IMR-90 (cell line): ENCODE results near the gene ACADS. TPM values are rescaled to one million over a fixed set of nuclear protein-coding genes. Genes with fewer than 3 reads are reported as not detected.

Experiments used
- ATAC-seq: fragments of 200-7000 bp; cut with Tn5 transposase; 2 replicates; pipeline ENCODE4 v1.9.1; 2020; ENCODE audit warnings: low read depth, mild to moderate bottlenecking, moderate library complexity
- BruUV-seq: library from RNA; stranded (reverse); fragments of 400-500 nt; replicated peaks from 2 replicates; lab custom pipeline; 2021; lab: Mats Ljungman, UMichigan
- CTCF ChIA-PET: fragments of 300-600 bp; formaldehyde crosslinking; extraction: SDS; loops from one replicate; lab custom pipeline; 2021; ENCODE audit warnings: antibody characterized with exemption; lab: Yijun Ruan, JAX
- POLR2A ChIA-PET: fragments of 300-600 bp; sonication (Branson Sonifier 250); formaldehyde crosslinking; loops from one replicate; lab custom pipeline; 2022; ENCODE audit warnings: antibody characterized with exemption; ENCODE audit not compliant: unreplicated experiment; lab: Charles Lee
- DNase-seq: peaks from one replicate; pipeline ENCODE4 v3.0.0; 2013
- H2AFZ ChIP-seq: replicated peaks from 2 replicates; pipeline ENCODE3; 2013; ENCODE audit warnings: low read length, mild to moderate bottlenecking; ENCODE audit not compliant: poor library complexity
- H2AK5ac ChIP-seq: 2 replicates; pipeline ENCODE4 v1.6.1; 2013; ENCODE audit warnings: low read depth, low read length, inconsistent platforms
- H2AK9ac ChIP-seq: replicated peaks from 2 replicates; pipeline ENCODE3; 2013; ENCODE audit warnings: mild to moderate bottlenecking, low read depth, low read length, moderate library complexity; ENCODE audit not compliant: poor library complexity
- H2BK120ac ChIP-seq: 2 replicates; pipeline ENCODE4 v1.6.1; 2013; ENCODE audit warnings: low read depth, low read length, inconsistent platforms
- H2BK15ac ChIP-seq: 3 replicates; pipeline ENCODE4 v1.6.1; 2013; ENCODE audit warnings: low read depth, low read length, inconsistent platforms
- H2BK20ac ChIP-seq: 2 replicates; pipeline ENCODE4 v1.6.1; 2013; ENCODE audit warnings: low read depth, mild to moderate bottlenecking, inconsistent platforms, low read length, moderate library complexity
- H2BK5ac ChIP-seq: 2 replicates; pipeline ENCODE4 v1.6.1; 2013; ENCODE audit warnings: mild to moderate bottlenecking, low read depth, low read length, inconsistent platforms; ENCODE audit not compliant: poor library complexity, severe bottlenecking
- H3K14ac ChIP-seq: replicated peaks from 2 replicates; pipeline ENCODE4 v1.6.1; 2013; ENCODE audit warnings: low read depth, low read length, inconsistent platforms
- H3K18ac ChIP-seq: 2 replicates; pipeline ENCODE4 v1.6.1; 2013; ENCODE audit warnings: low read depth, low read length, control low read depth
- H3K23ac ChIP-seq: 2 replicates; pipeline ENCODE4 v1.6.1; 2013; ENCODE audit warnings: low read depth, low read length, inconsistent platforms
- H3K27ac ChIP-seq: 2 replicates; pipeline ENCODE4 v1.5.1; 2013; ENCODE audit warnings: mild to moderate bottlenecking, control low read depth, low read length; ENCODE audit not compliant: insufficient read depth
- H3K27me3 ChIP-seq: 2 replicates; pipeline ENCODE4 v1.6.1; 2013; ENCODE audit warnings: low read length; ENCODE audit not compliant: control insufficient read depth, insufficient read depth
- H3K36me3 ChIP-seq: 2 replicates; pipeline ENCODE4 v1.6.1; 2013; ENCODE audit warnings: low read length, mixed read lengths; ENCODE audit not compliant: control insufficient read depth, insufficient read depth
- H3K4ac ChIP-seq: 2 replicates; pipeline ENCODE4 v1.6.1; 2013; ENCODE audit warnings: low read depth, low read length, inconsistent platforms
- H3K4me1 ChIP-seq: 2 replicates; pipeline ENCODE4 v1.6.1; 2013; ENCODE audit warnings: low read length, mixed read lengths; ENCODE audit not compliant: control insufficient read depth, insufficient read depth
- H3K4me2 ChIP-seq: 2 replicates; pipeline ENCODE4 v1.6.1; 2013; ENCODE audit warnings: low read depth, mild to moderate bottlenecking, control low read depth, low read length, moderate library complexity
- H3K4me3 ChIP-seq: 2 replicates; pipeline ENCODE4 v1.5.1; 2013; ENCODE audit warnings: low read depth, mild to moderate bottlenecking, control low read depth, low read length, moderate library complexity; ENCODE audit not compliant: insufficient read depth
- H3K56ac ChIP-seq: 2 replicates; pipeline ENCODE4 v1.6.1; 2013; ENCODE audit warnings: low read length, inconsistent platforms; ENCODE audit not compliant: insufficient read depth; ENCODE audit errors: extremely low read depth
- H3K79me1 ChIP-seq, 2 experiments: 2 replicates each; pipeline ENCODE4 v1.6.1; 2013; ENCODE audit warnings: low read length in 2 of 2, inconsistent platforms in 1 of 2, low read depth in 1 of 2
- H3K9ac ChIP-seq: 2 replicates; pipeline ENCODE4 v1.6.1; 2013; ENCODE audit warnings: low read depth, low read length, control low read depth
- H3K9me1 ChIP-seq: 2 replicates; pipeline ENCODE4 v1.6.1; 2013; ENCODE audit warnings: low read length, inconsistent platforms; ENCODE audit not compliant: insufficient read depth
- H3K9me3 ChIP-seq: 2 replicates; pipeline ENCODE4 v1.6.1; 2013; ENCODE audit warnings: low read length; ENCODE audit not compliant: control insufficient read depth, insufficient read depth
- H4K20me1 ChIP-seq: 2 replicates; pipeline ENCODE4 v1.6.1; 2013; ENCODE audit warnings: low read length, inconsistent platforms; ENCODE audit not compliant: insufficient read depth
- H4K5ac ChIP-seq: 2 replicates; pipeline ENCODE4 v1.6.1; 2013; ENCODE audit warnings: mild to moderate bottlenecking, low read depth, low read length, control low read depth
- H4K8ac ChIP-seq, 2 experiments: 2 replicates each; pipeline ENCODE4 v1.6.1; 2013; ENCODE audit warnings: low read depth in 2 of 2, low read length in 2 of 2, control low read depth in 1 of 2, inconsistent platforms in 1 of 2
- H4K91ac ChIP-seq: 2 replicates; pipeline ENCODE4 v1.6.1; 2013; ENCODE audit warnings: low read depth, low read length, inconsistent platforms; ENCODE audit not compliant: insufficient read depth
- CEBPB ChIP-seq: IDR thresholded peaks from 2 replicates; pipeline ENCODE4 v1.6.1; 2012; ENCODE audit warnings: low read depth, low read length, improper control_type of control experiment
- CHD1 ChIP-seq: IDR thresholded peaks from 2 replicates; pipeline ENCODE4 v1.6.1; 2012; ENCODE audit warnings: low read depth, low read length, improper control_type of control experiment
- MAFK ChIP-seq: IDR thresholded peaks from 2 replicates; pipeline ENCODE4 v1.6.1; 2012; ENCODE audit warnings: low read depth, low read length, improper control_type of control experiment
- MAZ ChIP-seq: IDR thresholded peaks from 2 replicates; pipeline ENCODE4 v1.6.1; 2012; ENCODE audit warnings: low read depth, mild to moderate bottlenecking, low read length, improper control_type of control experiment, moderate library complexity, borderline replicate concordance
- MXI1 ChIP-seq: IDR thresholded peaks from 2 replicates; pipeline ENCODE4 v1.6.1; 2012; ENCODE audit warnings: low read depth, mild to moderate bottlenecking, low read length, moderate library complexity, borderline replicate concordance
- NFE2L2 ChIP-seq: fragments of 150-350 bp; IDR thresholded peaks from 2 replicates; pipeline ENCODE4 v1.6.1; 2016; ENCODE audit warnings: low read depth, mild to moderate bottlenecking, low read length
- POLR2A ChIP-seq: IDR thresholded peaks from 2 replicates; pipeline ENCODE4 v1.6.1; 2012; ENCODE audit warnings: mild to moderate bottlenecking, low read depth, low read length
- RCOR1 ChIP-seq: IDR thresholded peaks from 2 replicates; pipeline ENCODE4 v1.6.1; 2012; ENCODE audit warnings: mild to moderate bottlenecking, low read length, improper control_type of control experiment; ENCODE audit not compliant: insufficient replicate concordance
- RFX5 ChIP-seq: IDR thresholded peaks from 2 replicates; pipeline ENCODE4 v1.8.0; 2012; ENCODE audit warnings: low read depth, mild to moderate bottlenecking, low read length, moderate library complexity
- WGBS, 2 experiments: methylation state at CpG; one replicate each; pipeline versions ENCODE4 v1.1.5 to v1.1.7; 2013; ENCODE audit warnings: missing lambda C conversion rate in 2 of 2; ENCODE audit not compliant: insufficient read length in 1 of 2; ENCODE audit errors: extremely low coverage in 2 of 2; 5-methylcytosine and 5-hydroxymethylcytosine counted together
- dilution Hi-C: fragments of 300-500 bp; cut with HindIII; formaldehyde crosslinking; loops from one replicate; pipeline ENCODE4 v1.14.3; 2018; ENCODE audit warnings: low sequenced_read_pairs; ENCODE audit not compliant: unreplicated experiment
- in situ Hi-C: fragments of 300-500 bp; cut with MboI; formaldehyde crosslinking; loops from 3 replicates; pipeline ENCODE4 v1.14.3; 2019; ENCODE audit warnings: low sequenced_read_pairs, inconsistent platforms, mixed read lengths
- intact Hi-C: fragments of 100-400 bp; cut with micrococcal nuclease; formaldehyde crosslinking; loops from 2 replicates; pipeline ENCODE4 v1.10.0; 2022
- polyA plus RNA-seq, 3 experiments: library from polyadenylated mRNA; depleted of rRNA; stranded (reverse); fragments of >200 nt; gene quantifications; 2 replicates each; pipeline ENCODE4 v1.2.3, GENCODE V29; 2012; ENCODE audit warnings: low replicate concordance in 1 of 3
- total RNA-seq: library from RNA; depleted of rRNA; stranded (reverse); fragments of >200 nt; gene quantifications from 2 replicates; pipeline ENCODE4 v1.2.3, GENCODE V29; 2012
- TF ChIP-seq, protein P1 (sequence below): conservative IDR thresholded peaks from 2 replicates; pipeline ENCODE4 v1.5.1; 2012; ENCODE audit warnings: mild to moderate bottlenecking, low read depth, low read length, improper control_type of control experiment
- TF ChIP-seq, protein P2 (sequence below): fragments of 150-350 bp; IDR thresholded peaks from 2 replicates; pipeline ENCODE4 v1.6.1; 2017; ENCODE audit warnings: mild to moderate bottlenecking, antibody characterized with exemption, low read length, low read depth

Gene ACADS
- total and polyA plus RNA-seq, 2 of the 4 experiments (the other 2 are of a cell fraction): 2.9 to 5.5 TPM

DNA sequence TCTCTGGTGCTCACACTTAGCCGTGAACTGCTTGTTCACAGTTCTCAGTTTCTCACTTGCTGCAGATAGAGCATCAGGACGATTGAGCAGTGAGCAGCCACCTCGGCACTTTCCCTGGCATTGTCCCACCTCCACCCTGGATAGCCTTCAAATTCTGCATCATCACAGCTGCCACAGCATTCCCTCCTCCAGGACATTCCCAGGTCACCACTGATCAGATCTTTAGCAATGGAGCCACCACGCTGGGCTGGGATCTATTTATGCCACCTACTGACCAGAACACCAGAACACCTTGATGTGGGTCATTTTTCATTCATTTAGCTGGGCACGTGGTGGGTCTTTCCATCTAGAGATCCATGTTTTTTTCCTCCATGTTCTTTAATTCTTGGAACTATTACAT lies 23.6 kb downstream of the ACADS start:
- Histone ChIP-seq H3K4me1 (no peaks in the 10 kb centered on the region), H4K5ac (no peak overlapping the region), H3K23ac (no peak overlapping the region; the same call in 1 of the 2 replicates), H3K18ac (no peak overlapping the region), H2AK9ac (no peak overlapping the region), H2AFZ (no peak overlapping the region), H3K27me3 (peaks cover 6% of the 10 kb centered on the region; the same call in 1 of the 2 replicates), H3K56ac (no peak overlapping the region), H4K8ac (no peak overlapping the region), H2AK5ac (no peak overlapping the region), H3K4ac (no peak overlapping the region), H3K27ac (no peak overlapping the region), H2BK15ac (no peak overlapping the region), H3K9me1 (no peaks in the 10 kb centered on the region), H3K9me3 (no peaks in the 10 kb centered on the region), H3K36me3 (no peaks in the 10 kb centered on the region), H2BK20ac (no peak overlapping the region), H2BK120ac (no peak overlapping the region), H4K91ac (no peak overlapping the region), H2BK5ac (no peak overlapping the region), H3K4me3 (no peak overlapping the region), H3K4me2 (no peak overlapping the region), H3K79me1 (no peaks in the 10 kb centered on the region), H3K14ac (no peak overlapping the region), H4K20me1 (no peaks in the 10 kb centered on the region; the same call in 1 of the 2 replicates), H3K9ac (no peak overlapping the region)
- intact Hi-C loops (no loop called here), dilution Hi-C loops (no loop called here), in situ Hi-C loops (no loop called here)
- ChIA-PET POLR2A (no interaction called here), CTCF (interaction anchor here (0.6 kb wide), 1 partner anchor 46 kb away, joined by 3 read pairs; no protein-coding TSS in a partner anchor)
- no TSS peak for BruUV-seq
- no peak for ATAC-seq
- no peak for DNase-seq
- WGBS, 2 experiments: 88% methylated on average over 2 of the region's 5 CpGs; no CpG with 5 or more reads in 1 of the 2 experiments
- TF ChIP-seq NFE2L2 (no peak), MAFK (no peak), RCOR1 (no peak), POLR2A (no peak), CHD1 (no peak), RFX5 (no peak), MXI1 (no peak), CEBPB (no peak), MAZ (no peak)
- TF ChIP-seq, protein P1, sequence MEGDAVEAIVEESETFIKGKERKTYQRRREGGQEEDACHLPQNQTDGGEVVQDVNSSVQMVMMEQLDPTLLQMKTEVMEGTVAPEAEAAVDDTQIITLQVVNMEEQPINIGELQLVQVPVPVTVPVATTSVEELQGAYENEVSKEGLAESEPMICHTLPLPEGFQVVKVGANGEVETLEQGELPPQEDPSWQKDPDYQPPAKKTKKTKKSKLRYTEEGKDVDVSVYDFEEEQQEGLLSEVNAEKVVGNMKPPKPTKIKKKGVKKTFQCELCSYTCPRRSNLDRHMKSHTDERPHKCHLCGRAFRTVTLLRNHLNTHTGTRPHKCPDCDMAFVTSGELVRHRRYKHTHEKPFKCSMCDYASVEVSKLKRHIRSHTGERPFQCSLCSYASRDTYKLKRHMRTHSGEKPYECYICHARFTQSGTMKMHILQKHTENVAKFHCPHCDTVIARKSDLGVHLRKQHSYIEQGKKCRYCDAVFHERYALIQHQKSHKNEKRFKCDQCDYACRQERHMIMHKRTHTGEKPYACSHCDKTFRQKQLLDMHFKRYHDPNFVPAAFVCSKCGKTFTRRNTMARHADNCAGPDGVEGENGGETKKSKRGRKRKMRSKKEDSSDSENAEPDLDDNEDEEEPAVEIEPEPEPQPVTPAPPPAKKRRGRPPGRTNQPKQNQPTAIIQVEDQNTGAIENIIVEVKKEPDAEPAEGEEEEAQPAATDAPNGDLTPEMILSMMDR: no peak
- TF ChIP-seq, protein P2, sequence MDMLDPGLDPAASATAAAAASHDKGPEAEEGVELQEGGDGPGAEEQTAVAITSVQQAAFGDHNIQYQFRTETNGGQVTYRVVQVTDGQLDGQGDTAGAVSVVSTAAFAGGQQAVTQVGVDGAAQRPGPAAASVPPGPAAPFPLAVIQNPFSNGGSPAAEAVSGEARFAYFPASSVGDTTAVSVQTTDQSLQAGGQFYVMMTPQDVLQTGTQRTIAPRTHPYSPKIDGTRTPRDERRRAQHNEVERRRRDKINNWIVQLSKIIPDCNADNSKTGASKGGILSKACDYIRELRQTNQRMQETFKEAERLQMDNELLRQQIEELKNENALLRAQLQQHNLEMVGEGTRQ: no peak
